ENCODE data around the gene KRT86.
"Not testable (repeated sequence)": the region's sequence is repeated elsewhere in the genome, so short reads cannot be mapped to it uniquely, and the experiment has no call there.

The KRT86 gene

GRCh38 chr12:52271158-52271557 lies 3.3 kb upstream of the KRT86 start:
- no peak for DNase-seq

- no peak for DNase-seq
Measured at GRCh38 chr12:52275686-52276085, 1.2 kb downstream of the KRT86 start.

GRCh38 chr12:52277486-52278245 lies 3.2 kb downstream of the KRT86 start:
- no peak for DNase-seq

- peak; percentile 48 for DNase-seq
Measured at GRCh38 chr12:52278575-52279421, 4.4 kb downstream of the KRT86 start.

- no peak for DNase-seq
Measured at GRCh38 chr12:52279422-52280318, 5.2 kb downstream of the KRT86 start.

GRCh38 chr12:52280319-52280795 lies 5.9 kb downstream of the KRT86 start:
- no peak for DNase-seq

GRCh38 chr12:52280796-52281560 lies 6.5 kb downstream of the KRT86 start:
- no peak for DNase-seq

GRCh38 chr12:52284562-52285171 lies 10.2 kb downstream of the KRT86 start:
- no peak for DNase-seq

- DNase-seq = no peak
Measured at GRCh38 chr12:52285172-52285745, 10.8 kb downstream of the KRT86 start.

- no peak for DNase-seq
Measured at GRCh38 chr12:52285851-52286530, 11.5 kb downstream of the KRT86 start.

- not testable (repeated sequence) for DNase-seq
Measured at GRCh38 chr12:52286857-52287785, 12.7 kb downstream of the KRT86 start.

- DNase-seq = not testable (repeated sequence)
Measured at GRCh38 chr12:52287816-52288805, 13.7 kb downstream of the KRT86 start.

- not testable (repeated sequence) for DNase-seq
Measured at GRCh38 chr12:52290483-52291134, 16.2 kb downstream of the KRT86 start.

- DNase-seq = no peak
Measured at GRCh38 chr12:52291267-52291935, 17.0 kb downstream of the KRT86 start, which contains the start of gene KRT81. Gene KRT81 (minus strand): TSS chr12:52291534. CDS start chr12:52291465, 69 bp downstream.

GRCh38 chr12:52293926-52294325 lies 19.5 kb downstream of the KRT86 start:
- no peak for DNase-seq

GRCh38 chr12:52294803-52295202 lies 20.4 kb downstream of the KRT86 start:
- DNase-seq = no peak

GRCh38 chr12:52295663-52296062 lies 21.2 kb downstream of the KRT86 start:
- DNase-seq = no peak

Measured in NCI-H1694 treated with DMSO at 0.1 percent for 48 hours (cell line).